ENCODE data around the gene ANP32E. TPM values are rescaled to one million over a fixed set of nuclear protein-coding genes. Genes with fewer than 3 reads are reported as not detected.
"Not testable (repeated sequence)": the region's sequence is repeated elsewhere in the genome, so short reads cannot be mapped to it uniquely, and the experiment has no call there.

Gene ANP32E
- total RNA-seq, 1 donor from 2014 or later: 71.9 TPM

GRCh38 chr1:150196417-150196816 lies 39.5 kb downstream of the ANP32E start:
- H3K36me3 Mint-ChIP-seq: no peaks in the 10 kb centered on the region
- H3K4me1 Mint-ChIP-seq (ENCODE audit: unreplicated experiment): no peaks in the 10 kb centered on the region
- TF ChIP-seq CTCF (conservative IDR thresholded peaks at IDR 0.05): no peak
- DNase-seq (ENCODE audit: extremely low spot score, unreplicated experiment): no peak
- no peak overlapping the region for H3K27ac Mint-ChIP-seq
- H3K4me3 Mint-ChIP-seq: no peak overlapping the region
- peaks cover 2% of the 10 kb centered on the region for H3K27me3 Mint-ChIP-seq
- no peaks in the 10 kb centered on the region for H3K9me3 Mint-ChIP-seq

GRCh38 chr1:150194381-150195031 lies 41.4 kb downstream of the ANP32E start:
- peaks cover 2% of the 10 kb centered on the region for H3K27me3 Mint-ChIP-seq
- no peak for TF ChIP-seq CTCF (conservative IDR thresholded peaks at IDR 0.05)
- H3K4me1 Mint-ChIP-seq (ENCODE audit: unreplicated experiment): no peaks in the 10 kb centered on the region
- no peak overlapping the region for H3K27ac Mint-ChIP-seq
- no peak for DNase-seq (ENCODE audit: extremely low spot score, unreplicated experiment)
- H3K36me3 Mint-ChIP-seq: no peaks in the 10 kb centered on the region
- no peaks in the 10 kb centered on the region for H3K9me3 Mint-ChIP-seq
- H3K4me3 Mint-ChIP-seq: no peak overlapping the region

- no peaks in the 10 kb centered on the region for H3K9me3 Mint-ChIP-seq
- no peak for TF ChIP-seq CTCF (conservative IDR thresholded peaks at IDR 0.05)
- no peaks in the 10 kb centered on the region for H3K36me3 Mint-ChIP-seq
- no peak overlapping the region for H3K4me3 Mint-ChIP-seq
- H3K27me3 Mint-ChIP-seq: no peaks in the 10 kb centered on the region
- H3K4me1 Mint-ChIP-seq (ENCODE audit: unreplicated experiment): peaks cover 6% of the 10 kb centered on the region
- DNase-seq (ENCODE audit: extremely low spot score, unreplicated experiment): no peak
- peak overlapping the region; percentile 48 for H3K27ac Mint-ChIP-seq
Observed at GRCh38 chr1:150192012-150192411, 43.9 kb downstream of the ANP32E start.

GRCh38 chr1:150187560-150187931 lies 48.4 kb downstream of the ANP32E start:
- no peaks in the 10 kb centered on the region for H3K27me3 Mint-ChIP-seq
- no peaks in the 10 kb centered on the region for H3K9me3 Mint-ChIP-seq
- no peak overlapping the region for H3K4me3 Mint-ChIP-seq
- TF ChIP-seq CTCF (conservative IDR thresholded peaks at IDR 0.05): peak; percentile 37
- peaks cover 6% of the 10 kb centered on the region for H3K4me1 Mint-ChIP-seq (ENCODE audit: unreplicated experiment)
- no peaks in the 10 kb centered on the region for H3K36me3 Mint-ChIP-seq
- no peak for DNase-seq (ENCODE audit: extremely low spot score, unreplicated experiment)
- peak overlapping the region; percentile 51 for H3K27ac Mint-ChIP-seq

GRCh38 chr1:150186789-150187559 lies 48.9 kb downstream of the ANP32E start:
- DNase-seq (ENCODE audit: extremely low spot score, unreplicated experiment): no peak
- peaks cover 6% of the 10 kb centered on the region for H3K4me1 Mint-ChIP-seq (ENCODE audit: unreplicated experiment)
- peak overlapping the region; percentile 51 for H3K27ac Mint-ChIP-seq
- H3K9me3 Mint-ChIP-seq: no peaks in the 10 kb centered on the region
- TF ChIP-seq CTCF (conservative IDR thresholded peaks at IDR 0.05): peak; percentile 82
- H3K27me3 Mint-ChIP-seq: no peaks in the 10 kb centered on the region
- H3K36me3 Mint-ChIP-seq: no peaks in the 10 kb centered on the region
- peak overlapping the region; percentile 24 for H3K4me3 Mint-ChIP-seq

DNA sequence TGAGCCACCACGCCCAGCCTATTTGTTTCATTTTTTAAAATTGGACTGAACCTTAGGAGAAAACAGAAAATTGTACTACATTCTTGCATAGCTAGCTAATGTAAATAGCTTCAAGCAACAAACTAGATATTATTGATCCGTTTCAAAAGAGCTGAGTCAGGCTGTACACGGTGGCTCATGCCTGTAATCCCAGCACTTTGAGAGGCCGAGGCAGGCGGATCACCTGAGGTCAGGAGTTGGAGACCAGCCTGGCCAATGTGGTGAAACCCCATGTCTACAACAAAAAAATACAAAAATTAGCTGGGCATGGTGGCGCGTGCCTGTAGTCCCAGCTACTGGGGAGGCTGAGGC lies 49.5 kb downstream of the ANP32E start:
- not testable (repeated sequence) for H3K4me3 Mint-ChIP-seq; H3K4me1 Mint-ChIP-seq (ENCODE audit: unreplicated experiment); DNase-seq (ENCODE audit: extremely low spot score, unreplicated experiment); H3K36me3 Mint-ChIP-seq; H3K9me3 Mint-ChIP-seq; H3K27ac Mint-ChIP-seq; H3K27me3 Mint-ChIP-seq

Data from type B pancreatic cell (in vitro differentiated cells).